MCF 10A (cell line): ENCODE measurements around the gene CPNE8. TPM values are rescaled to one million over a fixed set of nuclear protein-coding genes. Genes with fewer than 3 reads are reported as not detected.

ENCODE experiments used
- BruUV-seq: library from RNA; stranded (reverse); fragments of 400-500 nt; replicated peaks from 2 replicates; lab custom pipeline; 2021; lab: Mats Ljungman, UMichigan
- CTCF ChIA-PET: fragments of 300-600 bp; sonication (Branson Sonifier 250); formaldehyde crosslinking; extraction: SDS; loops from one replicate; lab custom pipeline; 2021; ENCODE audit warnings: antibody characterized with exemption, inconsistent platforms; lab: Yijun Ruan, JAX
- POLR2A ChIA-PET: fragments of 300-600, 350-650 bp; sonication (Branson Sonifier 250); formaldehyde crosslinking; extraction: SDS; loops from one replicate; lab custom pipeline; 2020; ENCODE audit warnings: antibody characterized with exemption, inconsistent platforms; lab: Yijun Ruan, JAX
- DNase-seq: peaks from one replicate; pipeline ENCODE4 v3.0.0-alpha.2; 2018; ENCODE audit not compliant: unreplicated experiment
- H3K27ac Mint-ChIP-seq: one replicate; pipeline ENCODE4 v1.8.0; 2022; ENCODE audit warnings: mild to moderate bottlenecking, low read depth, mixed read lengths; ENCODE audit not compliant: unreplicated experiment
- H3K27me3 Mint-ChIP-seq: one replicate; pipeline ENCODE4 v1.8.0; 2022; ENCODE audit warnings: mixed read lengths; ENCODE audit not compliant: insufficient read depth, unreplicated experiment
- H3K36me3 Mint-ChIP-seq: one replicate; pipeline ENCODE4 v1.8.0; 2022; ENCODE audit warnings: mild to moderate bottlenecking, moderate library complexity, mixed read lengths; ENCODE audit not compliant: insufficient read depth, unreplicated experiment
- H3K4me1 Mint-ChIP-seq: one replicate; pipeline ENCODE4 v1.8.0; 2022; ENCODE audit warnings: mixed read lengths; ENCODE audit not compliant: insufficient read depth, unreplicated experiment
- H3K4me3 Mint-ChIP-seq: one replicate; pipeline ENCODE4 v1.8.0; 2022; ENCODE audit warnings: mild to moderate bottlenecking, moderate library complexity, mixed read lengths; ENCODE audit not compliant: unreplicated experiment
- H3K9me3 Mint-ChIP-seq: one replicate; pipeline ENCODE4 v1.8.0; 2022; ENCODE audit warnings: mixed read lengths; ENCODE audit not compliant: unreplicated experiment
- intact Hi-C: fragments of 100-400 bp; cut with micrococcal nuclease; formaldehyde crosslinking; loops from 2 replicates; pipeline ENCODE4 v1.14.1; 2022
- total RNA-seq: library from RNA; stranded (reverse); gene quantifications from 2 replicates; pipeline ENCODE4 v1.2.3, GENCODE V29; 2022
- TF ChIP-seq, protein P1 (sequence below): fragments of 200-600 bp; IDR thresholded peaks from one replicate; pipeline ENCODE4 v1.8.0; 2022; ENCODE audit warnings: antibody characterized with exemption, mild to moderate bottlenecking; ENCODE audit not compliant: unreplicated experiment

The CPNE8 gene
- total RNA-seq, 1 experiment from 2014 or later: 17.0 TPM

- H3K36me3 Mint-ChIP-seq: peaks cover 13% of the 10 kb centered on the region
- DNase-seq: no peak
- POLR2A ChIA-PET: interaction anchor here (1.0 kb wide), 1 partner anchor 11 kb away, joined by 3 read pairs; no protein-coding TSS in a partner anchor
These were observed 117.3 kb downstream of the CPNE8 start for GRCh38 chr12:38788106-38788505.

GRCh38 chr12:38785381-38785780 lies 120.0 kb downstream of the CPNE8 start:
- peaks cover 33% of the 10 kb centered on the region for H3K9me3 Mint-ChIP-seq

More at GRCh38 chr12:38788106-38788505, 117.3 kb downstream of the CPNE8 start:
- intact Hi-C loops: no loop called here
- no peak overlapping the region for H3K4me3 Mint-ChIP-seq
- peaks cover 10% of the 10 kb centered on the region for H3K4me1 Mint-ChIP-seq
- TF ChIP-seq, protein P1, sequence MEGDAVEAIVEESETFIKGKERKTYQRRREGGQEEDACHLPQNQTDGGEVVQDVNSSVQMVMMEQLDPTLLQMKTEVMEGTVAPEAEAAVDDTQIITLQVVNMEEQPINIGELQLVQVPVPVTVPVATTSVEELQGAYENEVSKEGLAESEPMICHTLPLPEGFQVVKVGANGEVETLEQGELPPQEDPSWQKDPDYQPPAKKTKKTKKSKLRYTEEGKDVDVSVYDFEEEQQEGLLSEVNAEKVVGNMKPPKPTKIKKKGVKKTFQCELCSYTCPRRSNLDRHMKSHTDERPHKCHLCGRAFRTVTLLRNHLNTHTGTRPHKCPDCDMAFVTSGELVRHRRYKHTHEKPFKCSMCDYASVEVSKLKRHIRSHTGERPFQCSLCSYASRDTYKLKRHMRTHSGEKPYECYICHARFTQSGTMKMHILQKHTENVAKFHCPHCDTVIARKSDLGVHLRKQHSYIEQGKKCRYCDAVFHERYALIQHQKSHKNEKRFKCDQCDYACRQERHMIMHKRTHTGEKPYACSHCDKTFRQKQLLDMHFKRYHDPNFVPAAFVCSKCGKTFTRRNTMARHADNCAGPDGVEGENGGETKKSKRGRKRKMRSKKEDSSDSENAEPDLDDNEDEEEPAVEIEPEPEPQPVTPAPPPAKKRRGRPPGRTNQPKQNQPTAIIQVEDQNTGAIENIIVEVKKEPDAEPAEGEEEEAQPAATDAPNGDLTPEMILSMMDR: no peak
- H3K9me3 Mint-ChIP-seq: peaks cover 42% of the 10 kb centered on the region
- BruUV-seq: no TSS peak
- no peak overlapping the region for H3K27ac Mint-ChIP-seq
- CTCF ChIA-PET: no interaction called here
- H3K27me3 Mint-ChIP-seq: no peaks in the 10 kb centered on the region

GRCh38 chr12:38783304-38783703 lies 122.1 kb downstream of the CPNE8 start:
- intact Hi-C loops: no loop called here
- ChIA-PET CTCF (interaction anchor here (0.6 kb wide), 1 partner anchor 399 kb away, joined by 3 read pairs; no protein-coding TSS in a partner anchor), POLR2A (interaction anchor here (1.0 kb wide), 1 partner anchor 10 kb away, joined by 3 read pairs; no protein-coding TSS in a partner anchor)
- Mint-ChIP-seq H3K27me3 (no peaks in the 10 kb centered on the region), H3K36me3 (peaks cover 6% of the 10 kb centered on the region), H3K27ac (no peak overlapping the region), H3K4me1 (peaks cover 22% of the 10 kb centered on the region), H3K9me3 (peaks cover 27% of the 10 kb centered on the region), H3K4me3 (no peak overlapping the region)
- no TSS peak for BruUV-seq
- TF ChIP-seq, protein P1: no peak
- DNase-seq: no peak

More at GRCh38 chr12:38785381-38785780, 120.0 kb downstream of the CPNE8 start:
- ChIA-PET POLR2A (interaction anchor here (0.6 to 0.7 kb wide), 2 partner anchors 284 to 307 kb away, joined by 3 read pairs; no protein-coding TSS in a partner anchor), CTCF (interaction anchor here (0.6 kb wide), 1 partner anchor 48 kb away, joined by 7 read pairs; no protein-coding TSS in a partner anchor)
- TF ChIP-seq, protein P1: no peak
- Mint-ChIP-seq H3K36me3 (peaks cover 6% of the 10 kb centered on the region), H3K4me3 (no peak overlapping the region), H3K27ac (no peak overlapping the region), H3K27me3 (no peaks in the 10 kb centered on the region), H3K4me1 (peaks cover 19% of the 10 kb centered on the region)
- no TSS peak for BruUV-seq
- intact Hi-C loops: no loop called here
- no peak for DNase-seq

GRCh38 chr12:38782359-38782758 lies 123.0 kb downstream of the CPNE8 start:
- no peak for DNase-seq
- TF ChIP-seq, protein P1: no peak
- Mint-ChIP-seq H3K4me3 (no peak overlapping the region), H3K4me1 (peaks cover 25% of the 10 kb centered on the region), H3K27me3 (no peaks in the 10 kb centered on the region), H3K9me3 (peaks cover 20% of the 10 kb centered on the region), H3K36me3 (peaks cover under 1% of the 10 kb centered on the region), H3K27ac (no peak overlapping the region)
- BruUV-seq: no TSS peak
- CTCF ChIA-PET: interaction anchor here (0.9 kb wide), 1 partner anchor 11 kb away, joined by 5 read pairs; no protein-coding TSS in a partner anchor
- intact Hi-C loops: no loop called here
- POLR2A ChIA-PET: no interaction called here
